Gastrocnemius medialis (tissue), 4 donors: Measurements from ENCODE around the gene POM121C.
"Not testable (repeated sequence)": the region's sequence is repeated elsewhere in the genome, so short reads cannot be mapped to it uniquely, and the experiment has no call there.

Experiments
- CTCF ChIP-seq, 5 experiments: fragments of 450-650 bp in 3 of 5; fragments of 200-600 bp in 2 of 5; sonication (generic) in 2 of 5; IDR thresholded peaks in 4 of 5; conservative IDR thresholded peaks in 1 of 5; 1 replicate in 4 of 5; 2 replicates in 1 of 5; pipeline ENCODE4 v1.5.1; 2016 to 2019; ENCODE audit warnings: antibody characterized with exemption in 5 of 5, mild to moderate bottlenecking in 3 of 5, moderate library complexity in 3 of 5
- POLR2A ChIP-seq, 2 donors: fragments of 450-650 bp; IDR thresholded peaks; one replicate each; pipeline ENCODE4 v1.6.1; 2017; ENCODE audit warnings: antibody characterized with exemption in 2 of 2, mild to moderate bottlenecking in 2 of 2, moderate library complexity in 2 of 2

- not testable (repeated sequence) for TF ChIP-seq CTCF (IDR thresholded peaks at IDR 0.05 in 4 of 5, conservative IDR thresholded peaks at IDR 0.05 in 1 of 5); POLR2A (IDR thresholded peaks at IDR 0.05)
Observed at GRCh38 chr7:75419210-75419609, 66.9 kb downstream of the POM121C start.
